ENCODE data around the gene MAN2A1. TPM values are rescaled to one million over a fixed set of nuclear protein-coding genes. Genes with fewer than 3 reads are reported as not detected.

The MAN2A1 gene
- total RNA-seq, 1 experiment from 2014 or later, result 51.0 TPM

DNA sequence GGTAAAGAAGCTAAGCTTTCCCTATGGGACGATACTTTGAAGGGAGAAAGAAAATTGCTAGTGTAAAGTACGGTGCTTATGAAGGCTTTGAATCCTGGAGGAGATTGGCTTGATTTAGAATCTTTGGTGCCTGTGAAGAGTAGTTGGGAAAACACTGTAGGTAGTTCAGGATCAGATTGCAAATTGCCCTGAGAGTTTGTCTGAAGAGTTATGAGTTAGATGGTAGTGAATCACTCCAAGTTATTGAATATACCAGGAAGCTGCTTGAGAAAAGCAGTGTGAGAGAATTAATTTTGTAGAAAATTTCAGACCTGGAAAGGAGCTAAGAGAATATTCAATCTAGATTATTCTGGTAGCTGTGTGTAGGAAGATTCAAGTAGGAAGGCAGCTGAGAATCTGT lies 11.5 kb downstream of the MAN2A1 start:
- no TSS peak for BruUV-seq (replicated peaks)
- no peak for ATAC-seq
- no peaks in the 10 kb centered on the region for H3K27me3 ChIP-seq (ENCODE audit: control insufficient read depth, insufficient read depth, low read length)
- H3K4me1 ChIP-seq (ENCODE audit: control insufficient read depth, insufficient read depth, low read length), result no peaks in the 10 kb centered on the region
- intact Hi-C loops (cut with micrococcal nuclease; ENCODE audit: unreplicated experiment) (no loop called here), in situ Hi-C loops (cut with HindIII; ENCODE audit: low pct_unique_long_range_greater_than_20kb, low sequenced_read_pairs) (no loop called here)
- no peaks in the 10 kb centered on the region for H3K36me3 ChIP-seq (ENCODE audit: control insufficient read depth, insufficient read depth, low read length)
- TF ChIP-seq, protein P1, sequence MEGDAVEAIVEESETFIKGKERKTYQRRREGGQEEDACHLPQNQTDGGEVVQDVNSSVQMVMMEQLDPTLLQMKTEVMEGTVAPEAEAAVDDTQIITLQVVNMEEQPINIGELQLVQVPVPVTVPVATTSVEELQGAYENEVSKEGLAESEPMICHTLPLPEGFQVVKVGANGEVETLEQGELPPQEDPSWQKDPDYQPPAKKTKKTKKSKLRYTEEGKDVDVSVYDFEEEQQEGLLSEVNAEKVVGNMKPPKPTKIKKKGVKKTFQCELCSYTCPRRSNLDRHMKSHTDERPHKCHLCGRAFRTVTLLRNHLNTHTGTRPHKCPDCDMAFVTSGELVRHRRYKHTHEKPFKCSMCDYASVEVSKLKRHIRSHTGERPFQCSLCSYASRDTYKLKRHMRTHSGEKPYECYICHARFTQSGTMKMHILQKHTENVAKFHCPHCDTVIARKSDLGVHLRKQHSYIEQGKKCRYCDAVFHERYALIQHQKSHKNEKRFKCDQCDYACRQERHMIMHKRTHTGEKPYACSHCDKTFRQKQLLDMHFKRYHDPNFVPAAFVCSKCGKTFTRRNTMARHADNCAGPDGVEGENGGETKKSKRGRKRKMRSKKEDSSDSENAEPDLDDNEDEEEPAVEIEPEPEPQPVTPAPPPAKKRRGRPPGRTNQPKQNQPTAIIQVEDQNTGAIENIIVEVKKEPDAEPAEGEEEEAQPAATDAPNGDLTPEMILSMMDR (IDR thresholded peaks at IDR 0.05), result no peak
- TF ChIP-seq SIN3A (IDR thresholded peaks at IDR 0.05; ENCODE audit: borderline replicate concordance, insufficient read depth, low read depth, low read length) (no peak), TCF7L2 (IDR thresholded peaks at IDR 0.05; ENCODE audit: low read depth, low read length) (no peak), POLR2AphosphoS5 (IDR thresholded peaks at IDR 0.05; ENCODE audit: low read depth, low read length) (no peak)
- TF ChIP-seq, protein P2, sequence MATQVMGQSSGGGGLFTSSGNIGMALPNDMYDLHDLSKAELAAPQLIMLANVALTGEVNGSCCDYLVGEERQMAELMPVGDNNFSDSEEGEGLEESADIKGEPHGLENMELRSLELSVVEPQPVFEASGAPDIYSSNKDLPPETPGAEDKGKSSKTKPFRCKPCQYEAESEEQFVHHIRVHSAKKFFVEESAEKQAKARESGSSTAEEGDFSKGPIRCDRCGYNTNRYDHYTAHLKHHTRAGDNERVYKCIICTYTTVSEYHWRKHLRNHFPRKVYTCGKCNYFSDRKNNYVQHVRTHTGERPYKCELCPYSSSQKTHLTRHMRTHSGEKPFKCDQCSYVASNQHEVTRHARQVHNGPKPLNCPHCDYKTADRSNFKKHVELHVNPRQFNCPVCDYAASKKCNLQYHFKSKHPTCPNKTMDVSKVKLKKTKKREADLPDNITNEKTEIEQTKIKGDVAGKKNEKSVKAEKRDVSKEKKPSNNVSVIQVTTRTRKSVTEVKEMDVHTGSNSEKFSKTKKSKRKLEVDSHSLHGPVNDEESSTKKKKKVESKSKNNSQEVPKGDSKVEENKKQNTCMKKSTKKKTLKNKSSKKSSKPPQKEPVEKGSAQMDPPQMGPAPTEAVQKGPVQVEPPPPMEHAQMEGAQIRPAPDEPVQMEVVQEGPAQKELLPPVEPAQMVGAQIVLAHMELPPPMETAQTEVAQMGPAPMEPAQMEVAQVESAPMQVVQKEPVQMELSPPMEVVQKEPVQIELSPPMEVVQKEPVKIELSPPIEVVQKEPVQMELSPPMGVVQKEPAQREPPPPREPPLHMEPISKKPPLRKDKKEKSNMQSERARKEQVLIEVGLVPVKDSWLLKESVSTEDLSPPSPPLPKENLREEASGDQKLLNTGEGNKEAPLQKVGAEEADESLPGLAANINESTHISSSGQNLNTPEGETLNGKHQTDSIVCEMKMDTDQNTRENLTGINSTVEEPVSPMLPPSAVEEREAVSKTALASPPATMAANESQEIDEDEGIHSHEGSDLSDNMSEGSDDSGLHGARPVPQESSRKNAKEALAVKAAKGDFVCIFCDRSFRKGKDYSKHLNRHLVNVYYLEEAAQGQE (IDR thresholded peaks at IDR 0.05; ENCODE audit: insufficient read depth in 1 of 2, low read depth in 2 of 2, low read length in 1 of 2), result no peak
- no peak overlapping the region for H3K4me3 ChIP-seq (ENCODE audit: low read depth in 2 of 2, low read length in 2 of 2)
- POLR2A ChIA-PET, result no interaction called here
- no peak for DNase-seq (ENCODE audit: low read depth, low spot score)
- CTCF ChIA-PET, result no interaction called here
- no peaks in the 10 kb centered on the region for H3K9me3 ChIP-seq (ENCODE audit: control insufficient read depth, insufficient read depth, low read depth, low read length)
- H3K27ac ChIP-seq (ENCODE audit: low read length), result no peak overlapping the region

GRCh38 chr5:109701792-109702191 lies 12.1 kb downstream of the MAN2A1 start:
- in situ Hi-C loops (cut with HindIII; ENCODE audit: low pct_unique_long_range_greater_than_20kb, low sequenced_read_pairs), result no loop called here
- ChIA-PET POLR2A (no interaction called here), CTCF (no interaction called here)
- TF ChIP-seq, protein P1 (IDR thresholded peaks at IDR 0.05), result no peak
- TF ChIP-seq SIN3A (IDR thresholded peaks at IDR 0.05; ENCODE audit: borderline replicate concordance, insufficient read depth, low read depth, low read length) (no peak), TCF7L2 (IDR thresholded peaks at IDR 0.05; ENCODE audit: low read depth, low read length) (no peak), POLR2AphosphoS5 (IDR thresholded peaks at IDR 0.05; ENCODE audit: low read depth, low read length) (no peak)
- TF ChIP-seq, protein P2 (IDR thresholded peaks at IDR 0.05; ENCODE audit: insufficient read depth in 1 of 2, low read depth in 2 of 2, low read length in 1 of 2), result no peak
- no peaks in the 10 kb centered on the region for H3K9me3 ChIP-seq (ENCODE audit: control insufficient read depth, insufficient read depth, low read depth, low read length)
- no peak for ATAC-seq
- H3K36me3 ChIP-seq (ENCODE audit: control insufficient read depth, insufficient read depth, low read length), result no peaks in the 10 kb centered on the region
- H3K27me3 ChIP-seq (ENCODE audit: control insufficient read depth, insufficient read depth, low read length), result no peaks in the 10 kb centered on the region
- no peak overlapping the region for H3K4me3 ChIP-seq (ENCODE audit: low read depth in 2 of 2, low read length in 2 of 2)
- H3K4me1 ChIP-seq (ENCODE audit: control insufficient read depth, insufficient read depth, low read length), result no peaks in the 10 kb centered on the region
- BruUV-seq (replicated peaks), result no TSS peak
- intact Hi-C loops (cut with micrococcal nuclease; ENCODE audit: unreplicated experiment), result no loop called here
- no peak overlapping the region for H3K27ac ChIP-seq (ENCODE audit: low read length)
- no peak for DNase-seq (ENCODE audit: low read depth, low spot score)

All from Panc1 (cell line).